K562 (cell line): ENCODE measurements around the gene SRP72. TPM values are rescaled to one million over a fixed set of nuclear protein-coding genes. Genes with fewer than 3 reads are reported as not detected.
"Not testable (repeated sequence)": the region's sequence is repeated elsewhere in the genome, so short reads cannot be mapped to it uniquely, and the experiment has no call there.

Source experiments
- ARID1B ChIP-seq: fragments of 450-650 bp; IDR thresholded peaks from 2 replicates; pipeline ENCODE4 v1.6.1; 2016; ENCODE audit warnings: antibody characterized with exemption, mild to moderate bottlenecking, inconsistent platforms
- FOSL1 ChIP-seq: fragments of 200-800 bp; sonication (Bioruptor generic); conservative IDR thresholded peaks from 2 replicates; pipeline ENCODE4 v1.6.1; 2016; ENCODE audit warnings: missing genetic modification characterization, missing compliant biosample characterization
- NCOA1 ChIP-seq: fragments of 450-650 bp; IDR thresholded peaks from 2 replicates; pipeline ENCODE4 v1.6.1; 2016; ENCODE audit warnings: low read depth
- NFRKB ChIP-seq: fragments of 450-650 bp; IDR thresholded peaks from 2 replicates; pipeline ENCODE4 v1.6.1; 2016; ENCODE audit warnings: low read depth
- NR2C2 ChIP-seq, 2 experiments: fragments of 200-800 bp in 1 of 2; sonication (Bioruptor generic) in 1 of 2; sonication (generic) in 1 of 2; formaldehyde crosslinking in 1 of 2; IDR thresholded peaks; 2 replicates each; pipeline versions ENCODE4 v1.6.1 to v1.8.0; 2016 to 2022; ENCODE audit warnings: mild to moderate bottlenecking in 1 of 2, missing compliant biosample characterization in 1 of 2, missing genetic modification characterization in 1 of 2, missing genetic modification reagents in 1 of 2
- POLR2A ChIP-seq: fragments of 450-650 bp; conservative IDR thresholded peaks from 2 replicates; pipeline ENCODE4 v1.6.1; 2016
- POLR2AphosphoS5 ChIP-seq: IDR thresholded peaks from 2 replicates; pipeline ENCODE4 v1.6.1; 2011; ENCODE audit warnings: mild to moderate bottlenecking, low read depth, low read length, moderate library complexity; ENCODE audit not compliant: control insufficient read depth, insufficient read depth
- RBFOX2 ChIP-seq: fragments of 200-400 bp; formaldehyde crosslinking; IDR thresholded peaks from 2 replicates; pipeline ENCODE4 v1.6.1; 2017; ENCODE audit warnings: low read depth, mild to moderate bottlenecking, low read length, moderate library complexity
- SMARCA4 ChIP-seq: fragments of 450-650 bp; IDR thresholded peaks from 2 replicates; pipeline ENCODE4 v1.6.1; 2016
- SMARCE1 ChIP-seq: fragments of 450-650 bp; IDR thresholded peaks from 2 replicates; pipeline ENCODE4 v1.7.1; 2016; ENCODE audit warnings: mild to moderate bottlenecking
- SUPT5H ChIP-seq: fragments of 450-650 bp; IDR thresholded peaks from 2 replicates; pipeline ENCODE4 v1.6.1; 2016
- TBP ChIP-seq: optimal IDR thresholded peaks from 2 replicates; pipeline ENCODE3; 2011; ENCODE audit warnings: low read depth, low read length, improper control_type of control experiment
- ZFX ChIP-seq: sonication (generic); formaldehyde crosslinking; IDR thresholded peaks from 2 replicates; pipeline ENCODE4 v1.8.0; 2022; ENCODE audit warnings: mild to moderate bottlenecking, missing genetic modification reagents, moderate library complexity
- ZNF263 ChIP-seq: sonication (generic); formaldehyde crosslinking; IDR thresholded peaks from 2 replicates; pipeline ENCODE4 v1.8.0; 2022; ENCODE audit warnings: mild to moderate bottlenecking, missing genetic modification reagents, borderline replicate concordance
- ZNF384 ChIP-seq: IDR thresholded peaks from 2 replicates; pipeline ENCODE4 v1.6.1; 2012; ENCODE audit warnings: low read depth, low read length, improper control_type of control experiment
- polyA plus RNA-seq, 8 experiments: library from polyadenylated mRNA; depleted of rRNA in 4 of 8; stranded (reverse) in 5 of 8; unstranded in 3 of 8; fragments of >200 nt; fragmentation: Nextera tagmentation in 2 of 8; fragmentation: Illumina TruSeq in 1 of 8; extraction: Ambion mirVana in 2 of 8; extraction: Trizol in 1 of 8; gene quantifications; 2 replicates each; pipeline versions ENCODE4 v1.2.1 to v1.2.3, GENCODE V29; 2011 to 2014; ENCODE audit warnings: inconsistent platforms in 1 of 8, missing spikeins in 1 of 8
- total RNA-seq, 7 experiments: library from RNA; depleted of rRNA in 6 of 7; stranded (reverse); fragments of >200 nt in 6 of 7; fragmentation: Illumina TruSeq in 2 of 7; extraction: Trizol in 2 of 7; gene quantifications; 2 replicates each; pipeline versions ENCODE4 v1.2.1 to v1.2.3, GENCODE V29; 2011 to 2021; ENCODE audit warnings: low replicate concordance in 1 of 7
- TF ChIP-seq, protein P1 (sequence below), 2 experiments: fragments of 250-450 bp in 1 of 2; fragments of 450-650 bp in 1 of 2; sonication (Bioruptor Pico) in 1 of 2; IDR thresholded peaks; 2 replicates each; pipeline versions ENCODE4 v1.6.1 to v1.8.0; 2016 to 2021; ENCODE audit warnings: mild to moderate bottlenecking in 2 of 2, moderate library complexity in 2 of 2, missing compliant biosample characterization in 1 of 2, missing genetic modification characterization in 1 of 2
- TF ChIP-seq, protein P2 (sequence below): fragments of 450-650 bp; formaldehyde crosslinking; IDR thresholded peaks from 2 replicates; pipeline ENCODE4 v1.4.0; 2022; ENCODE audit warnings: missing genetic modification characterization
- TF ChIP-seq, protein P3 (sequence below), 2 experiments: fragments of 450-650 bp in 1 of 2; sonication (generic) in 1 of 2; formaldehyde crosslinking in 1 of 2; IDR thresholded peaks; 2 replicates each; pipeline versions ENCODE4 v1.7.1 to v1.9.0; 2016 to 2022; ENCODE audit warnings: inconsistent platforms in 1 of 2, mild to moderate bottlenecking in 1 of 2, missing genetic modification reagents in 1 of 2

The SRP72 gene
- total and polyA plus RNA-seq, 9 of the 15 experiments (the other 6 are each of a cell fraction or from before 2014, with no cell fraction given), result 124 to 341 (median 202) TPM

DNA sequence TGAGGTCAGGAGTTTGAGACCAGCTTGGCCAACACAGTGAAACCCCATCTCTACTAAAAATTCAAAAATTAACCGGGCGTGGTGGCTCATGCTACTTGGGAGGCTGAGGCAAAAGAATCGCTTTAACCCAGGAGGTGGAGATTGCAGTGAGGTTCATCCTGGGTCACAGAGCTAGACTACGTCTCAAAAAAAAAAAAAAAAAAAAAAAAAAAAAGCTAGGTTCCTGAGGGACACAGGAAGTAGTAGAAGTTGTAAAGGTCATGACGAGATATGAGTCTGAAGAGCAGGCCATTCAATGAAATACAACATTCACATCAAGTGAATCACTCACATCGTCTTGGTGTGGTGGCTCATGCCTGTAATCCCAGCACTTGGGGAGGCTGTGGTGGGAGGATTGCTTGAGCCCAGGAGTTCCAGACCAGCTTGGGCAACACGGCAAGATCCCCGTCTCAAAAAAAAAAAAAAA is 1.1 kb upstream of the SRP72 start (continued):
- TF ChIP-seq, protein P1, sequence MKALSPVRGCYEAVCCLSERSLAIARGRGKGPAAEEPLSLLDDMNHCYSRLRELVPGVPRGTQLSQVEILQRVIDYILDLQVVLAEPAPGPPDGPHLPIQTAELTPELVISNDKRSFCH (CRISPR knock-in tag; IDR thresholded peaks at IDR 0.05), result not testable (repeated sequence)
- TF ChIP-seq, protein P1 (tag; IDR thresholded peaks at IDR 0.05), result peak; percentile 55; the same call in 1 of the 2 replicates
- TF ChIP-seq NR2C2 (CRISPR knock-in tag; IDR thresholded peaks at IDR 0.05) (peak; percentile 55), NR2C2 (tag; IDR thresholded peaks at IDR 0.05) (peak; percentile 72), FOSL1 (tag) (0 out of 2 replicates have a peak, but pooled peaks have one; percentile 47), ZNF384 (peak; percentile 98), TBP (peak; percentile 42), POLR2AphosphoS5 (peak; percentile 58), ZNF263 (peak; percentile 63; the same call in 1 of the 2 replicates), POLR2A (peak; percentile 14), SMARCA4 (peak; percentile 15), RBFOX2 (peak; percentile 29; the same call in 1 of the 2 replicates), ARID1B (peak; percentile 21; the same call in 1 of the 2 replicates), ZFX (CRISPR knock-in tag) (peak; percentile 1; the same call in 1 of the 2 replicates), SUPT5H (peak; percentile 59), NFRKB (peak; percentile 51), SMARCE1 (peak; percentile 11; the same call in 1 of the 2 replicates), NCOA1 (peak; percentile 57; the same call in 1 of the 2 replicates)
- TF ChIP-seq, protein P2, sequence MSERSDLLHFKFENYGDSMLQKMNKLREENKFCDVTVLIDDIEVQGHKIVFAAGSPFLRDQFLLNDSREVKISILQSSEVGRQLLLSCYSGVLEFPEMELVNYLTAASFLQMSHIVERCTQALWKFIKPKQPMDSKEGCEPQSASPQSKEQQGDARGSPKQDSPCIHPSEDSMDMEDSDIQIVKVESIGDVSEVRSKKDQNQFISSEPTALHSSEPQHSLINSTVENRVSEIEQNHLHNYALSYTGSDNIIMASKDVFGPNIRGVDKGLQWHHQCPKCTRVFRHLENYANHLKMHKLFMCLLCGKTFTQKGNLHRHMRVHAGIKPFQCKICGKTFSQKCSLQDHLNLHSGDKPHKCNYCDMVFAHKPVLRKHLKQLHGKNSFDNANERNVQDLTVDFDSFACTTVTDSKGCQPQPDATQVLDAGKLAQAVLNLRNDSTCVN (CRISPR knock-in tag), result peak; percentile 9; the same call in 1 of the 2 replicates
- TF ChIP-seq, protein P3, sequence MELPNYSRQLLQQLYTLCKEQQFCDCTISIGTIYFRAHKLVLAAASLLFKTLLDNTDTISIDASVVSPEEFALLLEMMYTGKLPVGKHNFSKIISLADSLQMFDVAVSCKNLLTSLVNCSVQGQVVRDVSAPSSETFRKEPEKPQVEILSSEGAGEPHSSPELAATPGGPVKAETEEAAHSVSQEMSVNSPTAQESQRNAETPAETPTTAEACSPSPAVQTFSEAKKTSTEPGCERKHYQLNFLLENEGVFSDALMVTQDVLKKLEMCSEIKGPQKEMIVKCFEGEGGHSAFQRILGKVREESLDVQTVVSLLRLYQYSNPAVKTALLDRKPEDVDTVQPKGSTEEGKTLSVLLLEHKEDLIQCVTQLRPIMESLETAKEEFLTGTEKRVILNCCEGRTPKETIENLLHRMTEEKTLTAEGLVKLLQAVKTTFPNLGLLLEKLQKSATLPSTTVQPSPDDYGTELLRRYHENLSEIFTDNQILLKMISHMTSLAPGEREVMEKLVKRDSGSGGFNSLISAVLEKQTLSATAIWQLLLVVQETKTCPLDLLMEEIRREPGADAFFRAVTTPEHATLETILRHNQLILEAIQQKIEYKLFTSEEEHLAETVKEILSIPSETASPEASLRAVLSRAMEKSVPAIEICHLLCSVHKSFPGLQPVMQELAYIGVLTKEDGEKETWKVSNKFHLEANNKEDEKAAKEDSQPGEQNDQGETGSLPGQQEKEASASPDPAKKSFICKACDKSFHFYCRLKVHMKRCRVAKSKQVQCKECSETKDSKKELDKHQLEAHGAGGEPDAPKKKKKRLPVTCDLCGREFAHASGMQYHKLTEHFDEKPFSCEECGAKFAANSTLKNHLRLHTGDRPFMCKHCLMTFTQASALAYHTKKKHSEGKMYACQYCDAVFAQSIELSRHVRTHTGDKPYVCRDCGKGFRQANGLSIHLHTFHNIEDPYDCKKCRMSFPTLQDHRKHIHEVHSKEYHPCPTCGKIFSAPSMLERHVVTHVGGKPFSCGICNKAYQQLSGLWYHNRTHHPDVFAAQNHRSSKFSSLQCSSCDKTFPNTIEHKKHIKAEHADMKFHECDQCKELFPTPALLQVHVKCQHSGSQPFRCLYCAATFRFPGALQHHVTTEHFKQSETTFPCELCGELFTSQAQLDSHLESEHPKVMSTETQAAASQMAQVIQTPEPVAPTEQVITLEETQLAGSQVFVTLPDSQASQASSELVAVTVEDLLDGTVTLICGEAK (IDR thresholded peaks at IDR 0.05), result peak; percentile 71
- TF ChIP-seq, protein P3 (CRISPR knock-in tag; IDR thresholded peaks at IDR 0.05), result not testable (repeated sequence)
